ENCODE data around the gene PLGRKT. TPM values are rescaled to one million over a fixed set of nuclear protein-coding genes. Genes with fewer than 3 reads are reported as not detected.
"Not testable (repeated sequence)": the region's sequence is repeated elsewhere in the genome, so short reads cannot be mapped to it uniquely, and the experiment has no call there.

Gene PLGRKT
- polyA plus RNA-seq, 3 donors, result 4.6 to 19.7 (median 14.8) TPM

- Histone ChIP-seq H3K9me3 (replicated peaks in 1 of 2; ENCODE audit: control insufficient read depth in 1 of 2, insufficient read depth in 1 of 2, low read length in 2 of 2) (no peaks in the 10 kb centered on the region), H4K20me1 (ENCODE audit: insufficient read depth, low read length) (no peaks in the 10 kb centered on the region), H3K27me3 (ENCODE audit: control insufficient read depth in 2 of 2, insufficient read depth in 2 of 2, low read length in 2 of 2) (no peaks in the 10 kb centered on the region), H3K4me2 (replicated peaks; ENCODE audit: extremely low read depth, low read length, poor library complexity, severe bottlenecking) (no peak overlapping the region), H2AFZ (ENCODE audit: insufficient read depth, low read depth, low read length, poor library complexity, severe bottlenecking) (no peak overlapping the region), H3K79me2 (ENCODE audit: insufficient read depth, low read length) (no peaks in the 10 kb centered on the region), H3K27ac (ENCODE audit: low read depth in 1 of 2, low read length in 2 of 2) (no peak overlapping the region), H3K4me3 (replicated peaks in 1 of 3; ENCODE audit: low read depth in 2 of 3, low read length in 3 of 3) (no peak overlapping the region), H3K4me1 (ENCODE audit: control insufficient read depth in 1 of 2, insufficient read depth in 2 of 2, low read length in 2 of 2) (no peaks in the 10 kb centered on the region), H3K9ac (ENCODE audit: insufficient read depth, low read length, poor library complexity, severe bottlenecking) (no peak overlapping the region), H3K36me3 (replicated peaks in 1 of 2; ENCODE audit: control insufficient read depth in 1 of 2, insufficient read depth in 2 of 2, low read length in 2 of 2) (no peaks in the 10 kb centered on the region)
- no peak for DNase-seq
- Mint-ChIP-seq H3K36me3 (no peaks in the 10 kb centered on the region), H3K4me1 (no peaks in the 10 kb centered on the region), H3K4me3 (no peak overlapping the region), H3K27ac (no peak overlapping the region), H3K27me3 (ENCODE audit: low read depth in 3 of 3) (no peaks in the 10 kb centered on the region), H3K9me3 (peaks cover 0 to 5% (median 0%) of the 10 kb centered on the region in 7 donors)
- intact Hi-C loops (cut with micrococcal nuclease), result no loop called here
- TF ChIP-seq CTCF (IDR thresholded peaks at IDR 0.05), result no peak
These were observed 42.3 kb downstream of the PLGRKT start for GRCh38 chr9:5395428-5395827.

GRCh38 chr9:5393976-5394375 lies 43.7 kb downstream of the PLGRKT start:
- H3K27me3 Mint-ChIP-seq (ENCODE audit: low read depth in 3 of 3); H3K79me2 ChIP-seq (ENCODE audit: insufficient read depth, low read length); H4K20me1 ChIP-seq (ENCODE audit: insufficient read depth, low read length); H3K4me2 ChIP-seq (replicated peaks; ENCODE audit: extremely low read depth, low read length, poor library complexity, severe bottlenecking); H3K9ac ChIP-seq (ENCODE audit: insufficient read depth, low read length, poor library complexity, severe bottlenecking); intact Hi-C loops (cut with micrococcal nuclease); H3K4me3 Mint-ChIP-seq; H3K4me1 Mint-ChIP-seq; H3K27ac ChIP-seq (ENCODE audit: low read depth in 1 of 2, low read length in 2 of 2); DNase-seq; H3K9me3 Mint-ChIP-seq; H3K4me3 ChIP-seq (replicated peaks in 1 of 3; ENCODE audit: low read depth in 2 of 3, low read length in 3 of 3); H3K4me1 ChIP-seq (ENCODE audit: control insufficient read depth in 1 of 2, insufficient read depth in 2 of 2, low read length in 2 of 2); H3K9me3 ChIP-seq (replicated peaks in 1 of 2; ENCODE audit: control insufficient read depth in 1 of 2, insufficient read depth in 1 of 2, low read length in 2 of 2); H3K27me3 ChIP-seq (ENCODE audit: control insufficient read depth in 2 of 2, insufficient read depth in 2 of 2, low read length in 2 of 2); H3K36me3 Mint-ChIP-seq; H3K36me3 ChIP-seq (replicated peaks in 1 of 2; ENCODE audit: control insufficient read depth in 1 of 2, insufficient read depth in 2 of 2, low read length in 2 of 2); H2AFZ ChIP-seq (ENCODE audit: insufficient read depth, low read depth, low read length, poor library complexity, severe bottlenecking); H3K27ac Mint-ChIP-seq: not testable (repeated sequence)
- WGBS (ENCODE audit: insufficient coverage), result 100% methylated on average over 1 of the region's 2 CpGs
